Effector memory CD4-positive, alpha-beta T cell (primary cell): Measurements from ENCODE around the gene ASB15.

Experiments used
- DNase-seq, 3 donors: peaks; one replicate each; pipeline ENCODE4 v3.0.0-alpha.2; 2020
- H3K27ac ChIP-seq: 2 replicates; pipeline ENCODE4 v1.7.0; 2013; ENCODE audit warnings: mild to moderate bottlenecking, low read length, moderate library complexity; ENCODE audit not compliant: insufficient read depth, poor library complexity, severe bottlenecking
- H3K27me3 ChIP-seq: replicated peaks from 2 replicates; pipeline ENCODE4 v1.7.0; 2013; ENCODE audit warnings: mild to moderate bottlenecking, low read length; ENCODE audit not compliant: insufficient read depth, control insufficient read depth, poor library complexity, severe bottlenecking
- H3K36me3 ChIP-seq: 2 replicates; pipeline ENCODE4 v1.7.0; 2013; ENCODE audit warnings: mild to moderate bottlenecking, low read length, moderate library complexity; ENCODE audit not compliant: control insufficient read depth, insufficient read depth
- H3K4me1 ChIP-seq: 2 replicates; pipeline ENCODE4 v1.7.0; 2013; ENCODE audit warnings: low read length, mild to moderate bottlenecking; ENCODE audit not compliant: control insufficient read depth, insufficient read depth, poor library complexity, severe bottlenecking
- H3K4me3 ChIP-seq: 2 replicates; pipeline ENCODE4 v1.7.0; 2013; ENCODE audit warnings: low read length, low read depth, mild to moderate bottlenecking; ENCODE audit not compliant: insufficient read depth, poor library complexity, severe bottlenecking
- H3K9me3 ChIP-seq: 2 replicates; pipeline ENCODE4 v1.7.0; 2013; ENCODE audit warnings: mild to moderate bottlenecking, low read length, moderate library complexity; ENCODE audit not compliant: control insufficient read depth

Gene ASB15

GRCh38 chr7:123660514-123661354 lies 59.1 kb downstream of the ASB15 start:
- Histone ChIP-seq H3K4me1 (no peaks in the 10 kb centered on the region), H3K36me3 (no peaks in the 10 kb centered on the region), H3K27ac (no peak overlapping the region), H3K9me3 (no peaks in the 10 kb centered on the region), H3K27me3 (no peaks in the 10 kb centered on the region), H3K4me3 (no peak overlapping the region)
- DNase-seq, result no peak

- no peak for DNase-seq
- no peaks in the 10 kb centered on the region for H3K9me3 ChIP-seq
These were observed 60.1 kb downstream of the ASB15 start for GRCh38 chr7:123661765-123662164.

GRCh38 chr7:123662293-123662692 lies 60.7 kb downstream of the ASB15 start:
- H3K4me3 ChIP-seq, result no peak overlapping the region
- no peaks in the 10 kb centered on the region for H3K27me3 ChIP-seq
- no peak overlapping the region for H3K27ac ChIP-seq
- no peak for DNase-seq
- no peaks in the 10 kb centered on the region for H3K9me3 ChIP-seq
- H3K4me1 ChIP-seq, result no peaks in the 10 kb centered on the region
- no peaks in the 10 kb centered on the region for H3K36me3 ChIP-seq

More at GRCh38 chr7:123661765-123662164, 60.1 kb downstream of the ASB15 start:
- Histone ChIP-seq H3K36me3 (no peaks in the 10 kb centered on the region), H3K4me1 (no peaks in the 10 kb centered on the region), H3K27ac (no peak overlapping the region), H3K4me3 (no peak overlapping the region), H3K27me3 (no peaks in the 10 kb centered on the region)

- Histone ChIP-seq H3K4me3 (no peak overlapping the region), H3K9me3 (no peaks in the 10 kb centered on the region), H3K36me3 (no peaks in the 10 kb centered on the region), H3K4me1 (no peaks in the 10 kb centered on the region), H3K27ac (no peak overlapping the region), H3K27me3 (no peaks in the 10 kb centered on the region)
- no peak for DNase-seq
These were observed 61.1 kb downstream of the ASB15 start for GRCh38 chr7:123662755-123663154.

GRCh38 chr7:123663200-123663599 lies 61.6 kb downstream of the ASB15 start:
- no peaks in the 10 kb centered on the region for H3K4me1 ChIP-seq
- H3K9me3 ChIP-seq, result no peaks in the 10 kb centered on the region
- DNase-seq, result no peak
- no peak overlapping the region for H3K4me3 ChIP-seq
- no peaks in the 10 kb centered on the region for H3K27me3 ChIP-seq
- H3K27ac ChIP-seq, result no peak overlapping the region
- no peaks in the 10 kb centered on the region for H3K36me3 ChIP-seq

- H3K36me3 ChIP-seq, result no peaks in the 10 kb centered on the region
- H3K9me3 ChIP-seq, result no peaks in the 10 kb centered on the region
- no peak for DNase-seq
- no peaks in the 10 kb centered on the region for H3K27me3 ChIP-seq
- H3K4me1 ChIP-seq, result no peaks in the 10 kb centered on the region
- no peak overlapping the region for H3K27ac ChIP-seq
- no peak overlapping the region for H3K4me3 ChIP-seq
These were observed 63.5 kb downstream of the ASB15 start for GRCh38 chr7:123665157-123665556.

- Histone ChIP-seq H3K4me3 (no peak overlapping the region), H3K27ac (no peak overlapping the region), H3K4me1 (no peaks in the 10 kb centered on the region), H3K27me3 (no peaks in the 10 kb centered on the region), H3K36me3 (no peaks in the 10 kb centered on the region), H3K9me3 (no peaks in the 10 kb centered on the region)
- no peak for DNase-seq
These were observed 64.3 kb downstream of the ASB15 start for GRCh38 chr7:123665896-123666295.

GRCh38 chr7:123666492-123666891 lies 64.9 kb downstream of the ASB15 start:
- H3K36me3 ChIP-seq, result no peaks in the 10 kb centered on the region

GRCh38 chr7:123669485-123669884 lies 67.9 kb downstream of the ASB15 start:
- no peaks in the 10 kb centered on the region for H3K36me3 ChIP-seq
- H3K27me3 ChIP-seq, result no peaks in the 10 kb centered on the region
- H3K27ac ChIP-seq, result no peak overlapping the region
- no peak overlapping the region for H3K4me3 ChIP-seq
- H3K9me3 ChIP-seq, result no peaks in the 10 kb centered on the region
- DNase-seq, result no peak
- no peaks in the 10 kb centered on the region for H3K4me1 ChIP-seq

More at GRCh38 chr7:123666492-123666891, 64.9 kb downstream of the ASB15 start:
- H3K4me1 ChIP-seq, result no peaks in the 10 kb centered on the region
- no peaks in the 10 kb centered on the region for H3K9me3 ChIP-seq
- no peak overlapping the region for H3K4me3 ChIP-seq
- no peak overlapping the region for H3K27ac ChIP-seq
- no peak for DNase-seq
- H3K27me3 ChIP-seq, result no peaks in the 10 kb centered on the region

- Histone ChIP-seq H3K4me3 (no peak overlapping the region), H3K36me3 (no peaks in the 10 kb centered on the region), H3K27me3 (no peaks in the 10 kb centered on the region), H3K27ac (no peak overlapping the region), H3K4me1 (no peaks in the 10 kb centered on the region), H3K9me3 (no peaks in the 10 kb centered on the region)
- no peak for DNase-seq
These were observed 71.6 kb downstream of the ASB15 start for GRCh38 chr7:123673137-123673732.
